Stomach (tissue), 4 donors: ENCODE data around the gene USP46.

Source experiments
- CTCF ChIP-seq, 7 experiments: fragments of 450-650 bp in 4 of 7; fragments of 200-600 bp in 3 of 7; sonication (generic) in 3 of 7; IDR thresholded peaks; one replicate each; pipeline ENCODE4 v1.5.1; 2016 to 2019; ENCODE audit warnings: antibody characterized with exemption in 7 of 7, control low read depth in 2 of 7, mild to moderate bottlenecking in 1 of 7
- EP300 ChIP-seq: sonication (generic); formaldehyde crosslinking; IDR thresholded peaks from one replicate; pipeline ENCODE4 v1.6.1; 2017; ENCODE audit warnings: antibody characterized with exemption
- POLR2A ChIP-seq, 4 donors: fragments of 450-650 bp; IDR thresholded peaks; one replicate each; pipeline ENCODE4 v1.6.1; 2016; ENCODE audit warnings: antibody characterized with exemption in 4 of 4, control low read depth in 2 of 4, mild to moderate bottlenecking in 1 of 4, moderate library complexity in 1 of 4

GRCh38 chr4:52665592-52665991 is 6.5 kb upstream of the USP46 start:
- TF ChIP-seq CTCF (IDR thresholded peaks at IDR 0.05) (peak in 3 of 7 experiments; percentile 15 to 55 (median 20)), EP300 (no peak), POLR2A (IDR thresholded peaks at IDR 0.05) (no peak)
